ENCODE results near the gene ATP23. TPM values are rescaled to one million over a fixed set of nuclear protein-coding genes. Genes with fewer than 3 reads are reported as not detected.

Gene ATP23
- total and polyA plus RNA-seq, 10 of the 15 experiments (the other 5 are each of a cell fraction or from before 2014, with no cell fraction given): 1.6 to 28.1 (median 15.1) TPM

GRCh38 chr12:57939291-57939690 lies 2.1 kb upstream of the ATP23 start (continued):
- TF ChIP-seq, protein P1, sequence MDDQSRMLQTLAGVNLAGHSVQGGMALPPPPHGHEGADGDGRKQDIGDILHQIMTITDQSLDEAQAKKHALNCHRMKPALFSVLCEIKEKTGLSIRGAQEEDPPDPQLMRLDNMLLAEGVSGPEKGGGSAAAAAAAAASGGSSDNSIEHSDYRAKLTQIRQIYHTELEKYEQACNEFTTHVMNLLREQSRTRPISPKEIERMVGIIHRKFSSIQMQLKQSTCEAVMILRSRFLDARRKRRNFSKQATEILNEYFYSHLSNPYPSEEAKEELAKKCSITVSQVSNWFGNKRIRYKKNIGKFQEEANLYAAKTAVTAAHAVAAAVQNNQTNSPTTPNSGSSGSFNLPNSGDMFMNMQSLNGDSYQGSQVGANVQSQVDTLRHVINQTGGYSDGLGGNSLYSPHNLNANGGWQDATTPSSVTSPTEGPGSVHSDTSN (IDR thresholded peaks at IDR 0.05; ENCODE audit: insufficient replicate concordance, low read depth, low read length): no peak
- TF ChIP-seq BHLHE40 (IDR thresholded peaks at IDR 0.05; ENCODE audit: borderline replicate concordance in 1 of 2, low read depth in 2 of 2, low read length in 1 of 2) (no peak), LARP7 (IDR thresholded peaks at IDR 0.05) (no peak), JUNB (IDR thresholded peaks at IDR 0.05) (no peak), SREBF1 (IDR thresholded peaks at IDR 0.05; ENCODE audit: low read length) (no peak), YY1 (IDR thresholded peaks at IDR 0.05; ENCODE audit: low read depth, low read length) (no peak), CHD1 (IDR thresholded peaks at IDR 0.05; ENCODE audit: low read depth, low read length) (no peak), SUPT20H (IDR thresholded peaks at IDR 0.05; ENCODE audit: borderline replicate concordance, control insufficient read depth, low read depth, low read length) (no peak), SREBF2 (IDR thresholded peaks at IDR 0.05; ENCODE audit: low read length) (no peak), BRCA1 (IDR thresholded peaks at IDR 0.05; ENCODE audit: low read depth, low read length) (no peak)
- TF ChIP-seq, protein P2, sequence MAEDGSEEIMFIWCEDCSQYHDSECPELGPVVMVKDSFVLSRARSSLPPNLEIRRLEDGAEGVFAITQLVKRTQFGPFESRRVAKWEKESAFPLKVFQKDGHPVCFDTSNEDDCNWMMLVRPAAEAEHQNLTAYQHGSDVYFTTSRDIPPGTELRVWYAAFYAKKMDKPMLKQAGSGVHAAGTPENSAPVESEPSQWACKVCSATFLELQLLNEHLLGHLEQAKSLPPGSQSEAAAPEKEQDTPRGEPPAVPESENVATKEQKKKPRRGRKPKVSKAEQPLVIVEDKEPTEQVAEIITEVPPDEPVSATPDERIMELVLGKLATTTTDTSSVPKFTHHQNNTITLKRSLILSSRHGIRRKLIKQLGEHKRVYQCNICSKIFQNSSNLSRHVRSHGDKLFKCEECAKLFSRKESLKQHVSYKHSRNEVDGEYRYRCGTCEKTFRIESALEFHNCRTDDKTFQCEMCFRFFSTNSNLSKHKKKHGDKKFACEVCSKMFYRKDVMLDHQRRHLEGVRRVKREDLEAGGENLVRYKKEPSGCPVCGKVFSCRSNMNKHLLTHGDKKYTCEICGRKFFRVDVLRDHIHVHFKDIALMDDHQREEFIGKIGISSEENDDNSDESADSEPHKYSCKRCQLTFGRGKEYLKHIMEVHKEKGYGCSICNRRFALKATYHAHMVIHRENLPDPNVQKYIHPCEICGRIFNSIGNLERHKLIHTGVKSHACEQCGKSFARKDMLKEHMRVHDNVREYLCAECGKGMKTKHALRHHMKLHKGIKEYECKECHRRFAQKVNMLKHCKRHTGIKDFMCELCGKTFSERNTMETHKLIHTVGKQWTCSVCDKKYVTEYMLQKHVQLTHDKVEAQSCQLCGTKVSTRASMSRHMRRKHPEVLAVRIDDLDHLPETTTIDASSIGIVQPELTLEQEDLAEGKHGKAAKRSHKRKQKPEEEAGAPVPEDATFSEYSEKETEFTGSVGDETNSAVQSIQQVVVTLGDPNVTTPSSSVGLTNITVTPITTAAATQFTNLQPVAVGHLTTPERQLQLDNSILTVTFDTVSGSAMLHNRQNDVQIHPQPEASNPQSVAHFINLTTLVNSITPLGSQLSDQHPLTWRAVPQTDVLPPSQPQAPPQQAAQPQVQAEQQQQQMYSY (CRISPR knock-in tag; IDR thresholded peaks at IDR 0.05): no peak
- TF ChIP-seq, protein P3, sequence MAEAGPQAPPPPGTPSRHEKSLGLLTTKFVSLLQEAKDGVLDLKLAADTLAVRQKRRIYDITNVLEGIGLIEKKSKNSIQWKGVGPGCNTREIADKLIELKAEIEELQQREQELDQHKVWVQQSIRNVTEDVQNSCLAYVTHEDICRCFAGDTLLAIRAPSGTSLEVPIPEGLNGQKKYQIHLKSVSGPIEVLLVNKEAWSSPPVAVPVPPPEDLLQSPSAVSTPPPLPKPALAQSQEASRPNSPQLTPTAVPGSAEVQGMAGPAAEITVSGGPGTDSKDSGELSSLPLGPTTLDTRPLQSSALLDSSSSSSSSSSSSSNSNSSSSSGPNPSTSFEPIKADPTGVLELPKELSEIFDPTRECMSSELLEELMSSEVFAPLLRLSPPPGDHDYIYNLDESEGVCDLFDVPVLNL (IDR thresholded peaks at IDR 0.05; ENCODE audit: low read depth, low read length): no peak
- TF ChIP-seq, protein P4, sequence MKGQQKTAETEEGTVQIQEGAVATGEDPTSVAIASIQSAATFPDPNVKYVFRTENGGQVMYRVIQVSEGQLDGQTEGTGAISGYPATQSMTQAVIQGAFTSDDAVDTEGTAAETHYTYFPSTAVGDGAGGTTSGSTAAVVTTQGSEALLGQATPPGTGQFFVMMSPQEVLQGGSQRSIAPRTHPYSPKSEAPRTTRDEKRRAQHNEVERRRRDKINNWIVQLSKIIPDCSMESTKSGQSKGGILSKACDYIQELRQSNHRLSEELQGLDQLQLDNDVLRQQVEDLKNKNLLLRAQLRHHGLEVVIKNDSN (IDR thresholded peaks at IDR 0.05; ENCODE audit: borderline replicate concordance, extremely low read length, insufficient read depth, low read depth, low read length): no peak
